LHCN-M2 (cell line): ENCODE data around the gene IFNL1. TPM values are rescaled to one million over a fixed set of nuclear protein-coding genes. Genes with fewer than 3 reads are reported as not detected.
"Not testable (repeated sequence)": the region's sequence is repeated elsewhere in the genome, so short reads cannot be mapped to it uniquely, and the experiment has no call there.

Experiments
- DNase-seq: peaks from one replicate; pipeline ENCODE4 v3.0.0-alpha.2; 2012; ENCODE audit warnings: low read depth
- total RNA-seq: library from RNA; depleted of rRNA; stranded (reverse); fragments of >200 nt; gene quantifications from 2 replicates; pipeline ENCODE4 v1.2.3, GENCODE V29; 2014

The IFNL1 gene
- total RNA-seq, 1 experiment from 2014 or later: not detected

GRCh38 chr19:39308531-39309304 lies 12.5 kb downstream of the IFNL1 start:
- DNase-seq: no peak

- not testable (repeated sequence) for DNase-seq
Measured at GRCh38 chr19:39309305-39309670, 13.1 kb downstream of the IFNL1 start.

GRCh38 chr19:39310558-39311311 lies 14.5 kb downstream of the IFNL1 start:
- DNase-seq: no peak

- no peak for DNase-seq
Measured at GRCh38 chr19:39314016-39314728, 18.0 kb downstream of the IFNL1 start.

GRCh38 chr19:39315933-39316332 lies 19.7 kb downstream of the IFNL1 start:
- no peak for DNase-seq

- no peak for DNase-seq
Measured at GRCh38 chr19:39316627-39317321, 20.6 kb downstream of the IFNL1 start.

- no peak for DNase-seq
Measured at GRCh38 chr19:39317476-39317875, 21.3 kb downstream of the IFNL1 start.

GRCh38 chr19:39318071-39318470 lies 21.9 kb downstream of the IFNL1 start:
- DNase-seq: no peak

GRCh38 chr19:39318690-39319089 lies 22.5 kb downstream of the IFNL1 start:
- no peak for DNase-seq

GRCh38 chr19:39319098-39319891 lies 23.1 kb downstream of the IFNL1 start:
- no peak for DNase-seq

GRCh38 chr19:39319892-39320248 lies 23.7 kb downstream of the IFNL1 start:
- no peak for DNase-seq

- DNase-seq: no peak
Measured at GRCh38 chr19:39321117-39321831, 25.1 kb downstream of the IFNL1 start.

- DNase-seq: no peak
Measured at GRCh38 chr19:39321832-39322176, 25.6 kb downstream of the IFNL1 start.

- no peak for DNase-seq
Measured at GRCh38 chr19:39324242-39324842, 28.1 kb downstream of the IFNL1 start.

- DNase-seq: peak; percentile 32
Measured at GRCh38 chr19:39325778-39326665, 29.8 kb downstream of the IFNL1 start.

- DNase-seq: no peak
Measured at GRCh38 chr19:39327363-39328045, 31.3 kb downstream of the IFNL1 start.

GRCh38 chr19:39328046-39328705 lies 32.0 kb downstream of the IFNL1 start:
- peak; percentile 48 for DNase-seq

GRCh38 chr19:39329948-39330347 lies 33.7 kb downstream of the IFNL1 start:
- DNase-seq: no peak
